ENCODE data around the gene ABCA10.
A peak's percentile ranks its signal among the peaks of the same experiment; 100 is the strongest.

The ABCA10 gene

DNA sequence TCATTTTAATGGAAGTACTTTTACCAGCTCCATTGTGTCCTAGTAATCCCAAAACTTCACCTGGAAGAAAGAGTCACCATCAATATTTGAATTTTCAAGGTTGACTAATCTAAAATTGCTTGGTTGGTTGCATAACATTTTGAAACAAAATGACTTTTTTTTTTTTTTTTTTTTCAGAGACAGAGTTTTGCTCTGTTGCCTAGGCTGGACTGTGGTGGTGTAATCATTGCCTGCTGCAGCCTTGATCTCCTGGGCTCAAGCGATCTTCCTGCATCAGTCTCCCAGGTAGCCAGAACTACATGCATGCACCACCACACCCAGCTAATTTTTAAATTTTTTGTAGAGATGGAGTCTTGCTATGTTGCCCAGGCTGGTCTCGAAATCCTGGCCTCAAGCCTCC, 74.4 kb downstream of the ABCA10 start:
- DNase-seq: no peak

DNA sequence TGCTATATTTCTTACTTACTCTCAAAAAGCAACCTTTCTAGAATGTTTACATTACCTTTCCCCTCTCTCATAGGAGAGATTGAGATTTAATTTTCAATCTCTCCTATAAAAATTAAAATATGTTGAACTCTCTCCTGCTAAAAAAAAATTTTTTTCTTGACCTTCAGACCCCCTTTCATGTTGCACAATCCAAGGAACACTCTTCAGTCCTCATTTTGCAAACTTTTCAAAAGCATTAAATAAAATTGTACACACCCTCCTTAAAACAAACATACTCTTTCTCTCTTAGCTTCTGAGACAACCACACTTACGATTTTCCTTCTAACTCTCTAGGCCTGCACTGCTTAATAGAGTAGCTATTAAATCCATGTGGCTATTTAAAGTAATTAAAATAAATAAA, 78.3 kb downstream of the ABCA10 start:
- DNase-seq: no peak

GRCh38 chr17:69147460-69147859, 81.2 kb downstream of the ABCA10 start:
- DNase-seq: no peak

DNA sequence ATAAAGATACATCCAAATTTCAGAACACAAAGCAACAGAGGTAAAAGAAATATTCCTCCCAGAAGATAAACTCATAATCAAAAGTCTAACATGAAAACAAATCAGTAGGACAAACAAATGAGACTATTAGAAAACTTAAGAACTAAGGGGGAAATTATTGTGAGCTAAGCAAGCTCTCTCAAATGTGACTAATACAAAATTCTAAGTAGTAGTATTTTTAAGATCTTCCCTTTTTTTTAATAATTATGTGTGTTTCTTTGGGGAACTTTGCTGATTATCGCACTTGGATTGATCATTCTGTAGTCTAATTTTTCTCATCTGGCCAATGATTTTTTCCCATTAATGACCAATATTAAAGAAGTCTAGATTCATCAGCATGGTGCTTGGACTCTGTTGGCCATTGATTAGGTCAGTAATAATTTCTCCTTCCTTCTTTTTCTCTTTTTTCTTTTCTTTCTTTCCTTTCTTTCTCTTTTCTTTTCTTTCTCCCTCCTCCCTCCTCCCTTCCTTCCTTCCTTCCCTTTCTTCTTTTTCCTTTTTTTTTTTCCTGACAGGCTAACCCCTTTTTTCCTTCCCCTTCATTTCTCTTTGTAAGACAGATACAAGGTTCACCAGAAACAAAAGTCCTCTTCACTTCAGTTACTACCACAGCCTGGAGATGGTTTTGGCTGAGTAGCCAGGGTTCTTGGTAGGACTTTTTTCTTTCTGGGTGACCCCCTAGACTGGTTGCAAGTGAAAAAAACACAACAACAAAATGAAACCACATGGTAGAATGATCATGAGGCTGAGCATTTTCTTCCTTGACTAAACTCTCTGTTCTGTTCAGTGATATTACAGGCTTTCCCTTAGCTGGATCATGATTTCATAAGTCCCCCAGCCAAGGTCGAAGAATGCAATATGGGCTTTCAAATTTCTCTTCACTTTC, 84.0 kb downstream of the ABCA10 start:
- DNase-seq: no peak

GRCh38 chr17:69143683-69144231, 84.9 kb downstream of the ABCA10 start:
- DNase-seq: no peak

GRCh38 chr17:69143151-69143550, 85.5 kb downstream of the ABCA10 start:
- DNase-seq: no peak

DNA sequence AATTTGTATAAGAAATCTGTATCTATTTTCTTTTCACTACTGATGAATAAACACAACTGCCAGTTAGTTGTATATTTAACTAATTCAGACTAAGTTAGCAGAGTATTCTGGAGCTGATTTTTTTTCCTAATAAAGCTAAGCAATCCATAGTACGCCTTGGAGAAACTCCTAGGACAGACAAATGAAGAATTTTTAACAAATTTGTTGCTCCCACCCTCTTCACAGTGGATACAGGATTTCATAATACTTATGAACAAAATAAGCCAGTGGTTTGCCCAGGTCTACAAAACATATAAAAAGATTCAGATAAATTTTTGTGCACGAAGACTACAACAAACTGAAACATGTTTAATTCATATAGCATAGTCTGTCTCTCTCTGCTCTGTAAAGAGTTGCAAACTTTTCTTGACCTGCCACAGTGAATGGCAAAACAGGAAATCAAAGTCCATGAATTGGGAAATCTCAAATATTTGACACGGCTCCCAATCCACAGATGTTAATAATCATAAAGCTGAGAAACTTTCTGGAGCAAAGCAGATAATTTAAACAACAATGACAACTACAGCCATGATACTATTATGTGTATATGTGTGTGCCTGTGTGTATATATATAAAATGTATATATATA, 86.3 kb downstream of the ABCA10 start:
- DNase-seq: no peak

GRCh38 chr17:69141431-69142174, 87.0 kb downstream of the ABCA10 start, which contains the start of gene ABCA6:
Gene ABCA6 (minus strand): TSS chr17:69141895. CDS start chr17:69140703, 1,192 bp downstream.
- no peak for DNase-seq

DNA sequence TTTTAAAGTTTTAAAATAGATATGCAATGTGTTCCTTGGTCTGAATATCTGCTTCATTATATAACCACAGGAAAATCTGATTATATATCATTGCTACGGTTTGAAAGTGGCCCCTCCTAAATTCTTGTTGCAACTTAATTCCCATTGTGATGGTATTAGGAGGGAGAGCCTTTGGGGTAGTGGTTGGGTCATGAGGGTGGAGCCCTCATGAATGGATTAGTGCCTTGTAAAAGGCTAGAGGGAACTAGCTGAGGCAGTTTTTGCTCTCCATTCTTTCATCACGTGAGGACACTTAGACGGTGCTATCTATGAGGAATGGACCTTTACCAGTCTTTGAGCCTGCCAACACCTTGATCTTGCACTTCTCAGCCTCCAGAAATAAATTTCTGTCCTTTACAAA, 94.5 kb downstream of the ABCA10 start:
- no peak for DNase-seq

DNA sequence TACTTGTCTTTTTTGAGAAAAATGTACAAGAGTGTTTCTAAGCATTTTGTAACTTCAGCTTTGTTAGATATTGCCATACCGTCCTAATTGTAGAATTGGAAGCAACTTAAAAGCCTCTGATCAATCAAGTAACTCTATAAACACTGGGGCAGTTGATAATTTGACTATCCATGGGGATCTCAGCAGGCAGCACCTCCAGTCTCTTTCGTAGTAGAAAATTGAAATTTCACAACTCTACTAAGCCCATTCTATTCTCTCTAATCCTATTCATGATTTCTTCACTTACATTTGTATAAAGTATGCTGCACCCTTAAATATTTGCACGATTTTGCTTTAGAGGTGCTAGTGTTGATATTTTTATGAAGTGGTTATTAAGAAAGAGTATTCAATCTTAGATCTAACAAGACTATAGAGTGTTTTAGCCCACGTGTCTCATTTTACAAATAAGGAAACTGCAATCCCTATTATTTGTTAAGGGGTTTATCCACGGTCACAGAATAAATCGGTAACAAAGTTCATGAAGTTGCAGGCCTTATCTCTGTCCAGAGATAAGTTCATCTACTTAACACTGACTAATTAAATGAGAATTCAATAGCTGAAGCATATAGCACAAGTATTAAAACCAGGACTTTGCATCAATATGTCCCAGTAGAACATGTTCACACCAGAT, 97.9 kb downstream of the ABCA10 start:
- no peak for DNase-seq

DNA sequence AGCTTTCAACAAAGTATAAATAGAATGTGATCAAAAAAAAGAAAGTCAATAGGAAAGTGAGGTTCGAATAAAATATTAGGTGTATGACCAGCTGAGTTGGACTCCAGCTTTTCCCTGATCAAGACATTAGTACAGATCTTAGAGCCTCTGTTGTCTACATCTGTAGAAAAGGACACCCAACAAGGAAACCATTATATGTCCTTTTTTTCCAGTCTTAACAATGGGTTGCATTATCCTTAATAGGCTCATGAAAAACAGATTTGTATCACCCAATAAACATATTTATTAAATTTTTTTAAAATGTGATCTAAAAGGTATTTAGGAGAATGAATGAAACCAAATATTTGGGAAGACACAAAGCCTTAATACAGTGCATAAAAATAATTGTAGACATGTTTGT, 105.0 kb downstream of the ABCA10 start:
- DNase-seq: no peak

DNA sequence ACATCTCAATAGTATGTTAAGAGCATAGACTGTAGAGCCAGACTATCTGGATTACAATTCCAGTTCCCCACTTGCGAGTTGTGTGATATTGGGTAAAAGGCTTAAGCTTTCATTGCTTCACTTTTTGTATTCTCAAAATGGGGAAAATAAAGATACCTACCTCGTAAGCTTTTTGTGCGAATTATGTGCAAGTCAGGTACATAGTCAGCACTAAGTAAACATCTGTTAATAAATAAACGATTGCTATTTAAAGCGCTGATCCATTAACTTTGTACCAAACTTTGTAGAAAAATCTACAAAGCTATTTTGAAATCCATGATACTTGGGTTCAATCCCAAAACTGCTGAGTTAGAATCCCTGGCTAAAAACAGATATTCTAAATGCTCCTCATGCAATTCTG, 106.6 kb downstream of the ABCA10 start:
- no peak for DNase-seq

DNA sequence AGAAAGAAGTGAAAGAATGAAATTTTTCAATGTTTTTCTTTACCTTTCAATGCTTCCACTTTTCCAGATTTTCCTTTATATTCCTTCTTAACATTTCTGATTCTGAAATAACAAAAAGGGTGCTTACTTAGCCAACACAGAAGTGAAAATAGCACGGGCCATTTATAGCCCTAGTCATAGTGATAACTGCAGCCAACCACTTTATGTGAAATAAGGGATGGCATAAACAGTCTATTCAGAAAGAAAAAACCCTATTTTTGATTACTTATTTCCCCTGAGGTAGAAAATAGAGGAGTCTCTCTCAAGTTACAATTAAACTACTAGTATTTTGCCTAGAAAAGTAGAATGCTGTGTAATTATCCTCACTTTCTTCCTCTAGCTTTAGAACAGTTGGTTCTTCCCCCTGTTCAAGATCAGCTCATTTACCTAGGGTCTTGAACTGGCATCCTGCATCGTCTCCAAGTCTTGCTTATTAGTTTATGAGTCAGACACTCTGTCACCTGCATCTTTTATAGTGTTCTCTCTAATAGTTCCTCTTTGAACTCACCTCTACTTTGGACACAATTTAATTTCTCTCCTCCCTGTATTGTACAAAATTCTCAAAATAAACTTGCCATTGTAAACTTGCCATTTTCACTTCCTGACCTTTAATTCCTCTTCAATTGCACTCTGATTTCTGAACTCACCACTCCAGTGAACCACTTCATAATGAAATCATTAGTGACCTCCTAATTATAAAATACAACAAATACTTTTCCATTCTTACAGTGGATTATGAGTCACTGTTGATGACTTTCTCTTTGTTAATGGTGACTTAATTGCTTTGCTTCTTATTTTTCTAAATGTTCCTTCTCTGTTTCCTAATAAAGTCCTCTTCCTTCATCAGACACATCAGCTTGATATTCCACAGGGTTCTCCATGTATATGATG, 110.5 kb downstream of the ABCA10 start:
- no peak for DNase-seq

- DNase-seq: no peak
These were observed 116.8 kb downstream of the ABCA10 start for GRCh38 chr17:69111794-69112193.

DNA sequence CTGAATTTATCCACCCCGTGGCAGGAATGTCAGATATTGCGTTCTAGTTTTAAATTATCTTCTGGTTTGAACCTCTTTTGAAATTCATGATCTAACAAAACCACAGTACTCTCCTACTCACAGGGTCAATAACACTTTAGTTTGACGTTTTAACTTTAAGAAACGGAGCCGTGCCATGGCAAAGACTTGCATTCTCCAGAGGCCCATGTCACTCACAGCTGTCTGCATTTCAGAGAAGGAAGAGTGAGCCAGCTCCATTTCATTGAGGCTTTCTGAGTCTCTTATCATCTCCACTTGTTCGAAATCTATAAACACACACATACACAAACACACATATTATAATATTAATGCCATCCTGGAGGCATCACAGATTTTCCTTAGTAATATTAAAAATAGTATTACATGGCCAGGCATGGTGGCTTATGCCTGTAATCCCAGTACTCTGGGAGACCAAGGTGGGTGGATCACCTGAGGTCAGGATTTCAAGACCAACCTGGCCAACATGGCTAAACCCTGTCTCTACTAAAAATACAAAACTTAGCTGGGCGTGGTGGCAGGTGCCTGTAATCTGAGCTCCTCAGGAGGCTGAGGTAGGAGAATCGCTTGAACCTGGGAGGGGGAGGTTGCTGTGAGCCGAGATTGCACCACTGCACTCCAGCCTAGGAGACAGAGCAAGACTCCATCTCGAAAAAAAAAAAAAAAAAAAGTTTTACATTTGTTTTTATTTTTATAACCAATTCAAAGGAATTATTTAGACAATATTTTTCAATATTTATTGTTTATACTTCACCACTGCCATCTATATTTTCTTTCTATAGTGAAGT, 122.5 kb downstream of the ABCA10 start:
- no peak for DNase-seq

- DNase-seq: peak; percentile 18
These were observed 124.9 kb downstream of the ABCA10 start for GRCh38 chr17:69103557-69104233.

GRCh38 chr17:69098625-69099024, 130.0 kb downstream of the ABCA10 start:
- no peak for DNase-seq
